Keratinocyte (primary cell): ENCODE data around the gene ENTPD2.

Source experiments
- CTCF ChIP-seq, 3 experiments: IDR thresholded peaks in 1 of 3; conservative IDR thresholded peaks in 1 of 3; optimal IDR thresholded peaks in 1 of 3; 2 replicates in 2 of 3; 3 replicates in 1 of 3; pipeline versions ENCODE3 to v1.5.1; 2011; ENCODE audit warnings: low read length in 3 of 3, mild to moderate bottlenecking in 3 of 3, moderate library complexity in 2 of 3, control low read depth in 1 of 3, inconsistent platforms in 1 of 3; ENCODE audit not compliant: insufficient read depth in 2 of 3; ENCODE audit errors: extremely low read depth in 1 of 3
- EZH2 ChIP-seq: IDR thresholded peaks from one replicate; pipeline ENCODE4 v1.6.1; 2012; ENCODE audit warnings: inconsistent platforms, mild to moderate bottlenecking, low read length, moderate library complexity

GRCh38 chr9:137085920-137086530, 32.2 kb upstream of the ENTPD2 start:
- no peak for TF ChIP-seq CTCF (optimal IDR thresholded peaks at IDR 0.05 in 1 of 3, IDR thresholded peaks at IDR 0.05 in 1 of 3, conservative IDR thresholded peaks at IDR 0.05 in 1 of 3; ENCODE audit: extremely low read depth in 1 of 3, insufficient read depth in 2 of 3, low read length in 3 of 3)
- no peak for TF ChIP-seq EZH2
